GM12875 (cell line): Measurements from ENCODE around the gene AATF.

Experiments used
- H3K4me3 ChIP-seq: one replicate; pipeline ENCODE4 v1.5.1; 2011; ENCODE audit warnings: low read depth, low read length, control low read depth
- TF ChIP-seq, protein P1 (sequence below): IDR thresholded peaks from 2 replicates; pipeline ENCODE4 v1.5.1; 2011; ENCODE audit warnings: low read depth, mild to moderate bottlenecking, control low read depth, inconsistent platforms, low read length, moderate library complexity, borderline replicate concordance; ENCODE audit not compliant: insufficient read depth

The AATF gene

GRCh38 chr17:36935671-36936454 is 12.9 kb upstream of the AATF start:
- H3K4me3 ChIP-seq: no peak overlapping the region

DNA sequence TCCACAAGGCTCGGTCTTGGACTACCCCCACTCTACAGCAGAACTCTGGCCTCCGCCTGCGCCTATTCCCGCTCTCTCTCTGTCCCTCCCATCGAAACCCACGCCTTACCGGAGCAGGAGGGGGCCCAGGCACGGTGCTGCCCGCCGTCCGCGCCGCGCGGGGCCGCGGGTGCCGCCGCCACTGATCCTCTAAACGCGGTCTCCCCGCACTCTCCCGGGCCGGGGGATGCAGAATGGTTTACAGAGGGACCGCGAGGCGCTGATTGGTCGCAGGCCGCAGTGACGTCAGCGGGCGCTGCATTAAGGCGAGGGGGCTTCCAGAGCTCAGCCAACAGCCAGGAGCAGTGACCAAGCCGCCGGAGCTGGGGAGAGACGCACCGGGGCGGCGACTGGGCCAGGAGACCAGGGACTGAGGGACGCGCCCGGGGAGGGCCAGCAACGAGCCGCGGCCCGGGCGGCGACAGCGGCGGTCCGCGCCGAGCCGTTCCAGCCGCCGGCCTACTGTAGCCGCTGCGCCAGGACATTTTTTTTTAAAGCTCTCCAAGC is 12.2 kb upstream of the AATF start:
- no peak overlapping the region for H3K4me3 ChIP-seq

More at GRCh38 chr17:36935671-36936454, 12.9 kb upstream of the AATF start:
- TF ChIP-seq, protein P1, sequence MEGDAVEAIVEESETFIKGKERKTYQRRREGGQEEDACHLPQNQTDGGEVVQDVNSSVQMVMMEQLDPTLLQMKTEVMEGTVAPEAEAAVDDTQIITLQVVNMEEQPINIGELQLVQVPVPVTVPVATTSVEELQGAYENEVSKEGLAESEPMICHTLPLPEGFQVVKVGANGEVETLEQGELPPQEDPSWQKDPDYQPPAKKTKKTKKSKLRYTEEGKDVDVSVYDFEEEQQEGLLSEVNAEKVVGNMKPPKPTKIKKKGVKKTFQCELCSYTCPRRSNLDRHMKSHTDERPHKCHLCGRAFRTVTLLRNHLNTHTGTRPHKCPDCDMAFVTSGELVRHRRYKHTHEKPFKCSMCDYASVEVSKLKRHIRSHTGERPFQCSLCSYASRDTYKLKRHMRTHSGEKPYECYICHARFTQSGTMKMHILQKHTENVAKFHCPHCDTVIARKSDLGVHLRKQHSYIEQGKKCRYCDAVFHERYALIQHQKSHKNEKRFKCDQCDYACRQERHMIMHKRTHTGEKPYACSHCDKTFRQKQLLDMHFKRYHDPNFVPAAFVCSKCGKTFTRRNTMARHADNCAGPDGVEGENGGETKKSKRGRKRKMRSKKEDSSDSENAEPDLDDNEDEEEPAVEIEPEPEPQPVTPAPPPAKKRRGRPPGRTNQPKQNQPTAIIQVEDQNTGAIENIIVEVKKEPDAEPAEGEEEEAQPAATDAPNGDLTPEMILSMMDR: no peak

GRCh38 chr17:36937001-36937958 is 11.5 kb upstream of the AATF start, which contains the start of gene LHX1:
TSS of gene LHX1 (plus strand) at chr17:36937475. CDS start at chr17:36938198, 723 bp downstream.
- H3K4me3 ChIP-seq: no peak within 1 kb of the TSS

More for the DNA sequence above, 12.2 kb upstream of the AATF start:
- TF ChIP-seq, protein P1: no peak

DNA sequence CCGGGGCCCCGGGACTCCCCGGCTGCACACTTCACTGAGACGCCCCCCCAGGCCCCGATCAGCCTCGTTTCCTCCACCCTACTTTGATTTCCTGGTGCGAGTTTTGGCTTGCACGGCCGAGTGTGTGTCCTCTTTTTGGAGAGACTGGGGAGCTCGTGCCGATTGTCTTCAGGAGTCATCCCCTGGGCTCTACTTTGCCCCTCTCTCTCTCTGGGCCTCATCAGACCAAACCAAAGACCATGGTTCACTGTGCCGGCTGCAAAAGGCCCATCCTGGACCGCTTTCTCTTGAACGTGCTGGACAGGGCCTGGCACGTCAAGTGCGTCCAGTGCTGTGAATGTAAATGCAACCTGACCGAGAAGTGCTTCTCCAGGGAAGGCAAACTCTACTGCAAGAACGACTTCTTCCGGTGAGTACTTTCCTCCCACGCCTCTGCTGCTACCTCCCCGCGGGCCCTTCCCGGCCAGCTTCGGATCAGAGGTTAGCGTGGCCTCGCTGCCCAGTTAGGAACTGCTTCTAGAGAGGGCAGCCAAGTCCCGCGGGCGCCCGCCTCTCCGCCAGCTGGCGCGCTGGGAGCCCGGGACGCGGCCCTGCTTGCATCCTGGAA is 10.7 kb upstream of the AATF start:
- TF ChIP-seq, protein P1: no peak
- no peak overlapping the region for H3K4me3 ChIP-seq

More at GRCh38 chr17:36937001-36937958, 11.5 kb upstream of the AATF start, which contains the start of gene LHX1:
- TF ChIP-seq, protein P1: no peak

GRCh38 chr17:36938566-36939051 is 10.1 kb upstream of the AATF start:
- TF ChIP-seq, protein P1: no peak
- H3K4me3 ChIP-seq: no peak overlapping the region

GRCh38 chr17:36939052-36939801 is 9.5 kb upstream of the AATF start:
- no peak overlapping the region for H3K4me3 ChIP-seq
- TF ChIP-seq, protein P1: no peak
